Endothelial cell of umbilical vein (primary cell): Measurements from ENCODE around the gene RHD. TPM values are rescaled to one million over a fixed set of nuclear protein-coding genes. Genes with fewer than 3 reads are reported as not detected.
"Not testable (repeated sequence)": the region's sequence is repeated elsewhere in the genome, so short reads cannot be mapped to it uniquely, and the experiment has no call there.

Experiments
- BruUV-seq: library from RNA; stranded (reverse); fragments of 400-500 nt; replicated peaks from 2 replicates; lab custom pipeline; 2021; lab: Mats Ljungman, UMichigan
- CTCF ChIA-PET: fragments of 300-600, 350-600 bp; sonication (Branson Sonifier 250); formaldehyde crosslinking; loops from one replicate; lab custom pipeline; 2021; ENCODE audit warnings: antibody characterized with exemption, inconsistent platforms; lab: Charles Lee
- POLR2A ChIA-PET: fragments of 300-600, 350-600 bp; sonication (Branson Sonifier 250); formaldehyde crosslinking; loops from one replicate; lab custom pipeline; 2021; ENCODE audit warnings: antibody characterized with exemption, inconsistent platforms; lab: Charles Lee
- DNase-seq: peaks from one replicate; pipeline ENCODE4 v3.0.0-alpha.2; 2011; ENCODE audit warnings: low read depth, low spot score
- FAIRE-seq: peaks from 2 replicates; lab custom pipeline; 2011; peaks lifted over from hg19 to GRCh38; lab: Jason Lieb, UNC
- H2AFZ ChIP-seq: 2 replicates; pipeline ENCODE4 v1.6.0; 2012; ENCODE audit warnings: low read depth, low read length, control low read depth, inconsistent platforms
- H3K27ac ChIP-seq: 2 replicates; pipeline ENCODE4 v1.5.1; 2011; ENCODE audit warnings: low read depth, mild to moderate bottlenecking, control low read depth, low read length, moderate library complexity; ENCODE audit not compliant: insufficient read depth
- H3K27me3 ChIP-seq, 2 experiments: 2 replicates each; pipeline versions ENCODE4 v1.6.0 to v1.6.1; 2011; ENCODE audit warnings: low read length in 2 of 2, mixed read lengths in 1 of 2; ENCODE audit not compliant: control insufficient read depth in 2 of 2, insufficient read depth in 2 of 2
- H3K36me3 ChIP-seq, 2 experiments: 2 replicates in 1 of 2; 3 replicates in 1 of 2; pipeline ENCODE4 v1.5.1; 2011; ENCODE audit warnings: low read length in 2 of 2, mild to moderate bottlenecking in 1 of 2, moderate library complexity in 1 of 2; ENCODE audit not compliant: control insufficient read depth in 2 of 2, insufficient read depth in 2 of 2; ENCODE audit errors: extremely low read depth in 1 of 2
- H3K4me1 ChIP-seq: 3 replicates; pipeline ENCODE4 v1.5.1; 2011; ENCODE audit warnings: mild to moderate bottlenecking, low read length; ENCODE audit not compliant: control insufficient read depth, insufficient read depth; ENCODE audit errors: extremely low read depth
- H3K4me2 ChIP-seq: 2 replicates; pipeline ENCODE4 v1.6.1; 2011; ENCODE audit warnings: low read length, control low read depth, mixed read lengths; ENCODE audit not compliant: insufficient read depth
- H3K4me3 ChIP-seq, 3 experiments: fragments of 200-600 bp in 1 of 3; sonication (generic), shearing (Covaris generic) in 1 of 3; replicated peaks in 1 of 3; 2 replicates each; pipeline ENCODE4 v1.5.1; 2011 to 2016; ENCODE audit warnings: control low read depth in 3 of 3, low read length in 3 of 3, mild to moderate bottlenecking in 2 of 3, inconsistent platforms in 1 of 3, low read depth in 1 of 3, moderate library complexity in 1 of 3; ENCODE audit not compliant: insufficient read depth in 1 of 3
- H3K79me2 ChIP-seq: 2 replicates; pipeline ENCODE4 v1.6.0; 2012; ENCODE audit warnings: low read length, inconsistent platforms; ENCODE audit not compliant: control insufficient read depth, insufficient read depth
- H3K9ac ChIP-seq: replicated peaks from 2 replicates; pipeline ENCODE3; 2011; ENCODE audit warnings: low read length, control low read depth; ENCODE audit not compliant: insufficient read depth; ENCODE audit errors: extremely low read depth
- H3K9me1 ChIP-seq: replicated peaks from 3 replicates; pipeline ENCODE4 v1.6.0; 2011; ENCODE audit warnings: mild to moderate bottlenecking, low read length; ENCODE audit not compliant: control insufficient read depth, insufficient read depth; ENCODE audit errors: extremely low read depth
- H3K9me3 ChIP-seq: replicated peaks from 2 replicates; pipeline ENCODE4 v1.5.1; 2012; ENCODE audit warnings: low read length, inconsistent platforms; ENCODE audit not compliant: control insufficient read depth, insufficient read depth
- H4K20me1 ChIP-seq: replicated peaks from 2 replicates; pipeline ENCODE3; 2011; ENCODE audit warnings: mild to moderate bottlenecking, low read length; ENCODE audit not compliant: control insufficient read depth, insufficient read depth; ENCODE audit errors: extremely low read depth
- dilution Hi-C: fragments of 300-500 bp; cut with MboI; formaldehyde crosslinking; loops from one replicate; pipeline ENCODE4 v1.15.0; 2019; ENCODE audit warnings: low sequenced_read_pairs; ENCODE audit not compliant: extremely low pct_ligation_motif_present
- intact Hi-C: fragments of 100-400 bp; cut with micrococcal nuclease; formaldehyde crosslinking; loops from one replicate; pipeline ENCODE4 v1.10.0; 2022
- polyA plus RNA-seq, 4 experiments: library from polyadenylated mRNA; depleted of rRNA in 3 of 4; stranded (reverse) in 3 of 4; unstranded in 1 of 4; fragments of >200 nt; gene quantifications; 2 replicates each; pipeline versions ENCODE4 v1.2.1 to v1.2.3, GENCODE V29; 2011 to 2012; ENCODE audit warnings: missing spikeins in 1 of 4
- total RNA-seq: library from RNA; stranded (reverse); gene quantifications from 2 replicates; pipeline ENCODE4 v1.2.3, GENCODE V29; 2021

The RHD gene
- total and polyA plus RNA-seq, 2 donors (not counting 3 experiments of a cell fraction or from before 2014, with no cell fraction given) = not detected

DNA sequence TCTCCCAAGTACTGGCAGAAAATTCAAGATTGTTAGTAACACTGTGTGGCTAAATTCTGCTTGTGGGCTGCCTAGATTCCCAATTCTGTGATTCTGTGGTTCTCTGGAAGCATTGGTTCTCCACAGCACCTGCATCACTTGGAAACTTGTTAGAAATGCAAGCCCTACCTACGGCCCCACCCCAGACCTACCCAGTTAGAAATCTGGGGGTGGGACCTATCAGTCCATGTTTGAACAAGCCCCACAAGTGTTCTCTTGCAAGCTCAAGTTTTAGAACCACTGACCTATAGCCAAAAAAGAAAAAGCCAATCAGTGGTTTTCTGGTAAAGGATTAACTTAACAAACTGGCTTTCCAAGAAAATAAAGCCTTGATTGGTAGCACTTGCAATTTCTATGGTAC, 35.9 kb downstream of the RHD start:
- H4K20me1 ChIP-seq, DNase-seq, H3K79me2 ChIP-seq, H3K9ac ChIP-seq, POLR2A ChIA-PET, H2AFZ ChIP-seq, H3K27ac ChIP-seq, H3K36me3 ChIP-seq, H3K9me1 ChIP-seq, H3K4me3 ChIP-seq, BruUV-seq, H3K4me2 ChIP-seq, intact Hi-C loops, H3K9me3 ChIP-seq, dilution Hi-C loops, FAIRE-seq, CTCF ChIA-PET, H3K4me1 ChIP-seq, H3K27me3 ChIP-seq: not testable (repeated sequence)

DNA sequence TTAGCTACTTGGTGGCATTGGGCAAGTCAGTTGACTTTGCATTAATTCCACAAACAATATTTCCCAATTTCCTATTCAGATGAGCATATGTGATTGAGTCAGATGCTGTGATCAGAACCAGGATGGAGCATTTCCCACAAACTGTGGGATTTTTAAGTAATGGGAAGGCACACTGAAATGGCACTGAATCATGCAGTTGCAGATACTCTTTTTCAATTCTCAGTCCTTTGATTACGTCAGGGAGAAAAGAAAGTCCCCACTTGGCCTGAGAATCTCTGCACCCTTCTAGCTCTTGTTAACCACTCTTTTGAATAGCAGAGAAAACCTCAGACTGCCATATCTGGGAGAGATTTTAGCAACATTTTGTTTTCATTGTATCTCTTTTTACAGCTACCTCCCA, 36.8 kb downstream of the RHD start:
- H3K4me2 ChIP-seq, H3K27ac ChIP-seq, POLR2A ChIA-PET, intact Hi-C loops, dilution Hi-C loops, H3K79me2 ChIP-seq, H3K9ac ChIP-seq, H2AFZ ChIP-seq, H4K20me1 ChIP-seq, H3K27me3 ChIP-seq, CTCF ChIA-PET, H3K9me1 ChIP-seq, H3K4me1 ChIP-seq, BruUV-seq, H3K9me3 ChIP-seq, H3K36me3 ChIP-seq, FAIRE-seq, DNase-seq, H3K4me3 ChIP-seq: not testable (repeated sequence)

DNA sequence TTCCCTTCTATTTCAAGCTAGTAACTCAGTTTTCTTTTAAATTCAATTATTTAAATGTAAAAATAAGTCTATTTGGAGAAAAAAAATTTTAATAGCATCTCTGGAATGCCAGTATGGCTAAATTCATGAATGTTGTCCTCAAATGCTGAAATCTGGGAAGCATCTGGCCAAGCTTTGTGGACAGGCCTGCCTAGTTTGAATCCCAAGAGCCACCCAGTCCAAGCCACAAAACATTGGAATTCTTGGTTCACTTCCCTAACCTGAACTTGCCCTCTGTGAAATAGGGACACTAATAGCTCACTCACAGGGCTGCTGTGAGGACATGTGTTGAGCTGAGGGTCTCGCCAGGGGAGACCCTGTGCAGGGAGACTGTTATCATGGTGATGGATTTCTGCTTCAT, 37.2 kb downstream of the RHD start:
- dilution Hi-C loops, H3K4me2 ChIP-seq, H3K9me1 ChIP-seq, H3K79me2 ChIP-seq, FAIRE-seq, H3K27me3 ChIP-seq, H2AFZ ChIP-seq, POLR2A ChIA-PET, H3K4me3 ChIP-seq, H3K9ac ChIP-seq, CTCF ChIA-PET, H4K20me1 ChIP-seq, H3K27ac ChIP-seq, BruUV-seq, H3K9me3 ChIP-seq, H3K36me3 ChIP-seq, intact Hi-C loops, H3K4me1 ChIP-seq, DNase-seq: not testable (repeated sequence)

DNA sequence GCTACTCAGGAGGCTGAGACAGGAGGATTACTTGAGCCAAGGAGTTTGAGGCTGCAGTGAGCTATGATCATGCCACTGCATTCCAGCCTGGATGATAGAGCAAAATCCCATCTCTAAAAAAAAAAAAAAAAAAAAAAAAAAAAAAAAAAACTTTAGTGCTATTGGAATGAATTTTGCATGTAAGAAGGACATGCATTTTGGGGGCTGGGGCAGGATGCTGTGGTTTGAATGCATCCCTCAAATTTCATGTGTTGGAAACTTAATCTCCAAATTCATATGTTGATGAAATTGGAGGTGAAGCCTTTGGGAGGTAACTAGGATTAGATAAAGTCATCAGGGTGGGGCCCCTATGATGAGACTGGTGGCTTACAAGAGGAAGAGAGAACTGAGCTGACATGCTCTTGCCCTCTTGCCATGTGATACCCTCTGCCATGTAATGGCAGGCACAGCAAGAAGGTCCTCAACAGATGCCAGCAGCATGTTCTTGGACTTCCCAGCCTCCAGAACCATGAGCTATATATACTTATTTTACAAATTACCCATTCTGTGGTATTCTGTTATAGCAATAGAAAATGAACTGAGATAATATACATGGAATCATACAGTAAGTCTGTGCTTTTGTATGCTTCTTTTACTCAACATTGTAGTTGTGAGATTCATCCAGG, 40.6 kb downstream of the RHD start:
- H3K4me3 ChIP-seq, FAIRE-seq, H4K20me1 ChIP-seq, CTCF ChIA-PET, intact Hi-C loops, H3K9me3 ChIP-seq, H3K79me2 ChIP-seq, H3K4me1 ChIP-seq, POLR2A ChIA-PET, H3K9ac ChIP-seq, H2AFZ ChIP-seq, H3K27ac ChIP-seq, dilution Hi-C loops, H3K4me2 ChIP-seq, H3K9me1 ChIP-seq, BruUV-seq, H3K27me3 ChIP-seq, DNase-seq, H3K36me3 ChIP-seq: not testable (repeated sequence)
